A549 (cell line): ENCODE measurements around the gene KCNN3. TPM values are rescaled to one million over a fixed set of nuclear protein-coding genes. Genes with fewer than 3 reads are reported as not detected.
A peak's percentile ranks its signal among the peaks of the same experiment; 100 is the strongest.

Experiments used
- ATAC-seq, 2 experiments: fragments of 200-7000 bp in 1 of 2; fragments of >200 bp in 1 of 2; cut with Nextera tagmentation in 1 of 2; cut with Tn5 transposase in 1 of 2; 3 replicates each; pipeline versions ENCODE4 v1.8.0 to v1.9.1; 2018 to 2020; ENCODE audit warnings: mild to moderate bottlenecking in 1 of 2, moderate library complexity in 1 of 2
- CTCF ChIA-PET: fragments of 300-600 bp; sonication (Branson Sonifier 250); formaldehyde crosslinking; extraction: SDS; loops from one replicate; lab custom pipeline; 2021; ENCODE audit warnings: antibody characterized with exemption, inconsistent platforms; lab: Yijun Ruan, JAX
- POLR2A ChIA-PET: fragments of 350-600 bp; formaldehyde crosslinking; extraction: SDS; loops from one replicate; lab custom pipeline; 2021; ENCODE audit warnings: antibody characterized with exemption, inconsistent platforms; lab: Yijun Ruan, JAX
- DNase-seq, 2 experiments: peaks; one replicate each; pipeline versions ENCODE4 v3.0.0 to v3.0.0-alpha.2; 2011 to 2016; ENCODE audit warnings: low read depth in 1 of 2, low spot score in 1 of 2
- FAIRE-seq: peaks from 2 replicates; lab custom pipeline; 2011; peaks lifted over from hg19 to GRCh38; lab: Jason Lieb, UNC
- H3K27ac ChIP-seq, 2 experiments: fragments of >200 bp; sonication (Bioruptor Twin); formaldehyde crosslinking; 3 replicates each; pipeline ENCODE4 v1.5.1; 2016 to 2017
- H3K4me1 ChIP-seq: fragments of >200 bp; sonication (Bioruptor Twin); formaldehyde crosslinking; 3 replicates; pipeline ENCODE4 v1.6.1; 2016
- H3K4me2 ChIP-seq: fragments of >200 bp; sonication (Bioruptor Twin); formaldehyde crosslinking; 3 replicates; pipeline ENCODE4 v1.6.1; 2016
- H3K4me3 ChIP-seq: fragments of >200 bp; sonication (Bioruptor Twin); formaldehyde crosslinking; 3 replicates; pipeline ENCODE4 v1.5.1; 2016
- H3K9me3 ChIP-seq: fragments of >200 bp; sonication (Bioruptor Twin); formaldehyde crosslinking; 3 replicates; pipeline ENCODE4 v1.6.1; 2016
- ATOH8 ChIP-seq: fragments of 250-450 bp; sonication (Bioruptor Pico); IDR thresholded peaks from 2 replicates; pipeline ENCODE4 v1.5.0; 2020; ENCODE audit warnings: low read depth, mild to moderate bottlenecking, moderate library complexity
- CHD2 ChIP-seq: fragments of 150-350 bp; IDR thresholded peaks from 2 replicates; pipeline ENCODE4 v1.6.1; 2014; ENCODE audit warnings: low read length; ENCODE audit not compliant: partially characterized antibody
- EHF ChIP-seq: fragments of 250-450 bp; sonication (Bioruptor Pico); IDR thresholded peaks from 2 replicates; pipeline ENCODE4 v1.5.0; 2020; ENCODE audit warnings: mild to moderate bottlenecking
- EP300 ChIP-seq, 2 experiments: fragments of >200 bp; sonication (Bioruptor Twin); formaldehyde crosslinking; IDR thresholded peaks; 2 replicates in 1 of 2; 3 replicates in 1 of 2; pipeline ENCODE4 v1.6.1; 2016 to 2017
- FOSB ChIP-seq: fragments of 250-450 bp; sonication (Bioruptor Pico); IDR thresholded peaks from 2 replicates; pipeline ENCODE4 v1.5.0; 2020; ENCODE audit warnings: mild to moderate bottlenecking, moderate library complexity
- FOSL2 ChIP-seq, 2 experiments: fragments of 450-650 bp in 1 of 2; fragments of >200 bp in 1 of 2; sonication (Bioruptor Twin) in 1 of 2; formaldehyde crosslinking; IDR thresholded peaks; 2 replicates each; pipeline versions ENCODE4 v1.5.0 to v1.6.1; 2016 to 2020; ENCODE audit warnings: mild to moderate bottlenecking in 1 of 2, moderate library complexity in 1 of 2
- FOXS1 ChIP-seq: fragments of 250-450 bp; sonication (Bioruptor Pico); IDR thresholded peaks from 2 replicates; pipeline ENCODE4 v1.5.0; 2020; ENCODE audit warnings: mild to moderate bottlenecking, moderate library complexity
- GATA3 ChIP-seq: IDR thresholded peaks from 2 replicates; pipeline ENCODE4 v1.6.1; 2012; ENCODE audit warnings: borderline replicate concordance
- HEYL ChIP-seq: fragments of 250-450 bp; sonication (Bioruptor Pico); IDR thresholded peaks from 2 replicates; pipeline ENCODE4 v1.8.0; 2021; ENCODE audit warnings: mild to moderate bottlenecking, moderate library complexity
- JUN ChIP-seq, 2 experiments: fragments of >200 bp; sonication (Bioruptor Twin); formaldehyde crosslinking; IDR thresholded peaks; 2 replicates in 1 of 2; 3 replicates in 1 of 2; pipeline ENCODE4 v1.6.1; 2016 to 2017
- KDM1A ChIP-seq: fragments of 200-600 bp; sonication (generic); IDR thresholded peaks from 2 replicates; pipeline ENCODE4 v1.6.1; 2016; ENCODE audit warnings: low read depth, mild to moderate bottlenecking
- MAX ChIP-seq: IDR thresholded peaks from 2 replicates; pipeline ENCODE4 v1.6.1; 2012
- MYC ChIP-seq: IDR thresholded peaks from 2 replicates; pipeline ENCODE4 v1.6.1; 2012; ENCODE audit warnings: mild to moderate bottlenecking, inconsistent platforms, low read length, improper control_type of control experiment, borderline replicate concordance
- NFE2L2 ChIP-seq: fragments of 150-350 bp; conservative IDR thresholded peaks from 2 replicates; pipeline ENCODE4 v1.6.1; 2014; ENCODE audit warnings: low read length
- NPAS2 ChIP-seq: fragments of 250-450 bp; sonication (Bioruptor Pico); IDR thresholded peaks from 2 replicates; pipeline ENCODE4 v1.8.0; 2022; ENCODE audit warnings: mild to moderate bottlenecking, moderate library complexity, borderline replicate concordance
- POLR2A ChIP-seq: IDR thresholded peaks from 2 replicates; pipeline ENCODE4 v1.6.1; 2012; ENCODE audit warnings: mild to moderate bottlenecking, low read length
- RFX5 ChIP-seq: fragments of 450-650 bp; IDR thresholded peaks from 2 replicates; pipeline ENCODE4 v1.7.1; 2014; ENCODE audit warnings: antibody characterized with exemption, mild to moderate bottlenecking, moderate library complexity
- SMC3 ChIP-seq: fragments of >200 bp; sonication (Bioruptor Twin); formaldehyde crosslinking; IDR thresholded peaks from 3 replicates; pipeline ENCODE4 v1.6.1; 2018; ENCODE audit warnings: inconsistent platforms
- ZC3H11A ChIP-seq: fragments of 450-650 bp; IDR thresholded peaks from 2 replicates; pipeline ENCODE4 v1.6.1; 2014; ENCODE audit warnings: antibody characterized with exemption, mild to moderate bottlenecking
- ZFP36 ChIP-seq: fragments of 450-650 bp; IDR thresholded peaks from 2 replicates; pipeline ENCODE4 v1.6.1; 2014; ENCODE audit warnings: borderline replicate concordance; ENCODE audit not compliant: partially characterized antibody
- ZNF302 ChIP-seq: fragments of 250-450 bp; sonication (Bioruptor Pico); IDR thresholded peaks from 2 replicates; pipeline ENCODE4 v1.9.0; 2021; ENCODE audit warnings: inconsistent platforms, mild to moderate bottlenecking, moderate library complexity
- WGBS: methylation state at CpG from one replicate; pipeline ENCODE4 v1.1.6; 2017; ENCODE audit errors: missing lambda C conversion rate; 5-methylcytosine and 5-hydroxymethylcytosine counted together
- polyA plus RNA-seq, 4 experiments: library from polyadenylated mRNA; depleted of rRNA in 3 of 4; stranded (reverse); fragments of >200 nt; fragmentation: RNase III in 1 of 4; extraction: RNeasy Plus Mini Kit Qiagen cat#74134 plus additional on column Dnase treatment in 1 of 4; gene quantifications; 2 replicates in 3 of 4; 3 replicates in 1 of 4; pipeline ENCODE4 v1.2.3, GENCODE V29; 2011 to 2017
- TF ChIP-seq, protein P1 (sequence below): fragments of 450-650 bp; IDR thresholded peaks from 2 replicates; pipeline ENCODE4 v1.6.1; 2014; ENCODE audit warnings: antibody characterized with exemption
- TF ChIP-seq, protein P2 (sequence below): fragments of 150-350 bp; IDR thresholded peaks from 2 replicates; pipeline ENCODE4 v1.6.1; 2014; ENCODE audit warnings: low read depth, mild to moderate bottlenecking, low read length
- TF ChIP-seq, protein P3 (sequence below): fragments of >200 bp; sonication (Bioruptor Twin); formaldehyde crosslinking; IDR thresholded peaks from 2 replicates; pipeline ENCODE4 v1.6.1; 2016

The KCNN3 gene
- polyA plus RNA-seq, 2 of the 4 experiments (the other 2 are of a cell fraction), result 0.01 to 0.03 TPM

DNA sequence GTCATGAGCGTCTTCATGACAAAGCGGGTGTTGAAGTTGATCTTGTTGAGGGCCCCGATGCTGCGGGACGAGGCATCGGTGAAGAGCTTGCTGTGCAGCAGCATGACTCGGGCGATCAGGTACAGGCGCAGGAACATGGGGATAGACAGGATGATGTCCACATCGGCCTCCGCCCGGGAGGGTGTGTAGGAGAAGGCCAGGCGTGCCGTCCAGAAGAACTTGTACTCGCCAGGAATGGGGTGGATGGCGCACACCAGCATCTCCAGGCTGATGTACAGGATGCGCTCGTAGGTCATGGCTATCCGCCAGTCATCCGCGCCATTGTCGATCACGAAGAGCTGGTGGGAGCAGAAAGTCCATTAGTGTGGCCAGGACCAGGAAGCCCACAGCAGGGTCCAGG, 98.0 kb downstream of the KCNN3 start:
- DNase-seq (no peak), ATAC-seq (no peak), FAIRE-seq (no peak)
- Histone ChIP-seq H3K4me3 (no peak overlapping the region), H3K27ac (no peak overlapping the region), H3K4me1 (no peaks in the 10 kb centered on the region), H3K4me2 (no peak overlapping the region), H3K9me3 (no peaks in the 10 kb centered on the region)
- POLR2A ChIA-PET, result no interaction called here
- CTCF ChIA-PET, result interaction anchor here (0.5 to 1.6 kb wide), 2 partner anchors 107 to 172 kb away, joined by 3 to 5 read pairs; no protein-coding TSS in a partner anchor
- WGBS, result 77% methylated on average over 18 of the region's 23 CpGs
- TF ChIP-seq ZNF302 (no peak), NFE2L2 (no peak), EP300 (IDR thresholded peaks at IDR 0.05) (no peak), FOSB (no peak), ATOH8 (CRISPR knock-in tag) (no peak), ZFP36 (no peak), NPAS2 (CRISPR knock-in tag) (no peak), MYC (no peak), MAX (no peak), EHF (CRISPR knock-in tag) (no peak), RFX5 (no peak), POLR2A (no peak), JUN (IDR thresholded peaks at IDR 0.05) (no peak), FOXS1 (CRISPR knock-in tag) (no peak), CHD2 (no peak), FOSL2 (IDR thresholded peaks at IDR 0.05) (no peak), FOSL2 (CRISPR knock-in tag; IDR thresholded peaks at IDR 0.05) (no peak), GATA3 (no peak)
- TF ChIP-seq, protein P1, sequence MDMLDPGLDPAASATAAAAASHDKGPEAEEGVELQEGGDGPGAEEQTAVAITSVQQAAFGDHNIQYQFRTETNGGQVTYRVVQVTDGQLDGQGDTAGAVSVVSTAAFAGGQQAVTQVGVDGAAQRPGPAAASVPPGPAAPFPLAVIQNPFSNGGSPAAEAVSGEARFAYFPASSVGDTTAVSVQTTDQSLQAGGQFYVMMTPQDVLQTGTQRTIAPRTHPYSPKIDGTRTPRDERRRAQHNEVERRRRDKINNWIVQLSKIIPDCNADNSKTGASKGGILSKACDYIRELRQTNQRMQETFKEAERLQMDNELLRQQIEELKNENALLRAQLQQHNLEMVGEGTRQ, result no peak
- TF ChIP-seq, protein P2, sequence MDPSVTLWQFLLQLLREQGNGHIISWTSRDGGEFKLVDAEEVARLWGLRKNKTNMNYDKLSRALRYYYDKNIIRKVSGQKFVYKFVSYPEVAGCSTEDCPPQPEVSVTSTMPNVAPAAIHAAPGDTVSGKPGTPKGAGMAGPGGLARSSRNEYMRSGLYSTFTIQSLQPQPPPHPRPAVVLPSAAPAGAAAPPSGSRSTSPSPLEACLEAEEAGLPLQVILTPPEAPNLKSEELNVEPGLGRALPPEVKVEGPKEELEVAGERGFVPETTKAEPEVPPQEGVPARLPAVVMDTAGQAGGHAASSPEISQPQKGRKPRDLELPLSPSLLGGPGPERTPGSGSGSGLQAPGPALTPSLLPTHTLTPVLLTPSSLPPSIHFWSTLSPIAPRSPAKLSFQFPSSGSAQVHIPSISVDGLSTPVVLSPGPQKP, result no peak

GRCh38 chr1:154770897-154771594, 99.0 kb downstream of the KCNN3 start:
- Histone ChIP-seq H3K4me2 (no peak overlapping the region), H3K4me1 (no peaks in the 10 kb centered on the region), H3K4me3 (no peak overlapping the region), H3K27ac (no peak overlapping the region), H3K9me3 (no peaks in the 10 kb centered on the region)
- 75% methylated on average over 4 of the region's 4 CpGs for WGBS
- POLR2A ChIA-PET, result no interaction called here
- TF ChIP-seq ZC3H11A (peak; percentile 90), HEYL (no peak), SMC3 (no peak), ZNF302 (no peak), GATA3 (no peak), KDM1A (no peak)
- TF ChIP-seq, protein P3, sequence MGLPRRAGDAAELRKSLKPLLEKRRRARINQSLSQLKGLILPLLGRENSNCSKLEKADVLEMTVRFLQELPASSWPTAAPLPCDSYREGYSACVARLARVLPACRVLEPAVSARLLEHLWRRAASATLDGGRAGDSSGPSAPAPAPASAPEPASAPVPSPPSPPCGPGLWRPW, result no peak
- CTCF ChIA-PET, result interaction anchor here (1.0 to 4.3 kb wide), 6 partner anchors 11 to 108 kb away, joined by 3 to 20 read pairs (median 9); no protein-coding TSS in a partner anchor
- no peak for ATAC-seq
- no peak for FAIRE-seq
- DNase-seq, result no peak
